ENCODE data around the gene AR. TPM values are rescaled to one million over a fixed set of nuclear protein-coding genes. Genes with fewer than 3 reads are reported as not detected.

AR gene
- 3.6 and 3.7 TPM in 2 replicates for total RNA-seq (2014; rRNA removed; shearing (Covaris generic))

GRCh38 chrX:67543818-67544217 lies at the start of gene AR:
Gene AR (plus strand): TSS chrX:67544021. CDS start chrX:67545147, 1,126 bp downstream.
- peak; percentile 57 for DNase-seq (ENCODE audit: low spot score)

- DNase-seq (ENCODE audit: low spot score): no peak
Observed at GRCh38 chrX:67500617-67501016, 43.2 kb upstream of the AR start.

- DNase-seq (ENCODE audit: low spot score): no peak
Observed at GRCh38 chrX:67503004-67503403, 40.8 kb upstream of the AR start.

DNA sequence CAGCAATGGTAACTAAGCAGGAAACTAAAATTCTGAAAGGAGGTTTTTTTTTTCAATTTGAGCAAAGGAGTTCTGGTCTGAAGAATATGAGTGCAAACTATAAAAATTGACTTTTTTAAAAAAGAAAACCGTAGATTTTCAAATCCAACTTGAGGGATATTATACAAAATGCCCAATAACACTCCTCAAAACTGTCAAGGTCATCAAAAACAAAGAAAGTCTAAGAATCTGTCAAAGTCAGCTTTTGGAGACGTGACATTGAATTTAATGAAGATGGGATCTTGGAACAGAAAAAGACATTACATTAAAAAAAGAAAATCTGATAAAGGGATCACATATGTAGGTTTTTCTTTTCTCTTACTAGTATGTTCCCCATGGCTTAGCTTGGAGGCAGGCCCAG lies 40.4 kb upstream of the AR start:
- DNase-seq (ENCODE audit: low spot score): no peak

- DNase-seq (ENCODE audit: low spot score): no peak
Observed at GRCh38 chrX:67520671-67521070, 23.1 kb upstream of the AR start.

GRCh38 chrX:67523002-67523681 lies 20.7 kb upstream of the AR start:
- DNase-seq (ENCODE audit: low spot score): no peak

GRCh38 chrX:67523932-67524331 lies 19.9 kb upstream of the AR start:
- DNase-seq (ENCODE audit: low spot score): no peak

- no peak for DNase-seq (ENCODE audit: low spot score)
Observed at GRCh38 chrX:67524428-67524827, 19.4 kb upstream of the AR start.

DNA sequence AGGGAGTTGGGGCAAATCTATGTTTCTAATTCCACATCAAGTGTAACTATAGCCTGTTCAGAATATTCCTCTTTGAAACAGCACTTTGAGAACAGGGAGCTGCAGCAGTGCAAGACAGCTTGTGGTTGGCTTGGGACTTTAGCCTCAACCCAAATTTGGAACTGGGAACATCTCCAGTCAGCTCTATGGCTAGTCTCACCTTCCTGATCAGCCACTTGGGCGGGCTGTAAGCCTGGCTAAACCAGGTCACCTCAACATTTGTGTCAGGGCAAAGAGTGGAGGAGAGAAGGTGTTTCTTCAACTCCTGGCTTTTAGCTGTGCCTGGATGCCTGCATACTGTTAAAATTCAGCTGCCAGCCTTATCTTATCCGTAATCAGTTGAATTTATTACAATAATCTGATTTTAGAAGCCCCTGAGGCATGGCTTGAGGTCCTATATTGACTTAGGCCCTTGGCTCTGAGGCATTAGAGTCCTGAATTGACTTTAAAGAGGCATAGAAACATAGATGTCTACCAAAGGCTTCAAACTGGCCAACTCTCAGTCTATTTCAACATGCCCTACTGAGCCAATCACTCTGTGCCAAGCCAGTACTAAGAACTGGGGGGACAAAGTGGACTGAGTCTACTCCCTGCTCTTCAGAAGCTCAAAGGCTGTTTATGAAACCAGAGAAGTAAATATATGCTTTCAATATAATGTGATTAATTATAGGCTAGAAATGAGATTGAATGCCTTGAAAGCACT lies 18.7 kb upstream of the AR start:
- DNase-seq (ENCODE audit: low spot score): no peak

DNA sequence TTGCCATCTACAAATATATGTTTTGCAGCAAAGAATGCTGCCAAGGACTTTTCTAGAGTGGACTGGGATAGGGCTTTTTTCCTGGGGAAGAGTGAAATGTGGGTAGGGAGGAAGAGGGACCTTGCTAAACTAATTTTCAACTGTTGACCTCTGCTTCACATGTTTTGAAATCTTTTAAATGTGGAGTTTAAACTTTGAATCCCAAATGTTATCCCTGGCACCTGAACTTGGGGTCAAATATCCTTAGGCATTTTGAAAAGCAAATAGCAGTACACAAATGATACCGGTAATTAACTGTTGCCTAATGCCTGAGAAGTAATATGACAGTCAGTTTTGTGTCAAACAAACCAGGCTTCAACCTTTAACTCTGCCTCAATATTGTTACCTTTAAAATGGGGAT lies 7.3 kb upstream of the AR start:
- DNase-seq (ENCODE audit: low spot score): no peak

DNA sequence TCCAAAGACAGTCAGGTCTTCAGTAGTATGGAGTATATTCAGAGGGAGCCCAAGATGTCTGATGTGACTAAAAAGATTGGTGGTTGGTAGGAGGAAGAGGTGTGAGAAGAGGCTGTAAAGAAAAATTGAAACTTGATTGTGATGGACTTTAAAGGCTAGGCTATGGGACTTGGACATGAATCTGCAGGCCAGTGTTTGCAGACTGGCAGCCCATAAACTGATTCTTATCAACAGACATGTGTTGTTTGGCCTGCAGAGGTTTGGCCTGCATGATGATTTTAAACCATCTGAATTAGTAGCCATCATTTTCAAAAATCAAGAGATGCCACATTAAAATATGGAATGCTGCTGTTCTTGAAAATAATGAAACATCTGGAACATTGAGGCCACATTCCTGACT lies 5.4 kb upstream of the AR start:
- DNase-seq (ENCODE audit: low spot score): no peak

- DNase-seq (ENCODE audit: low spot score): no peak
Observed at GRCh38 chrX:67544281-67545035, 637 bp downstream of the AR start.

GRCh38 chrX:67545036-67545821 lies 1.4 kb downstream of the AR start:
- peak; percentile 46 for DNase-seq (ENCODE audit: low spot score)

GRCh38 chrX:67545893-67546495 lies 2.2 kb downstream of the AR start:
- no peak for DNase-seq (ENCODE audit: low spot score)

- DNase-seq (ENCODE audit: low spot score): no peak
Observed at GRCh38 chrX:67546496-67547423, 2.9 kb downstream of the AR start.

DNA sequence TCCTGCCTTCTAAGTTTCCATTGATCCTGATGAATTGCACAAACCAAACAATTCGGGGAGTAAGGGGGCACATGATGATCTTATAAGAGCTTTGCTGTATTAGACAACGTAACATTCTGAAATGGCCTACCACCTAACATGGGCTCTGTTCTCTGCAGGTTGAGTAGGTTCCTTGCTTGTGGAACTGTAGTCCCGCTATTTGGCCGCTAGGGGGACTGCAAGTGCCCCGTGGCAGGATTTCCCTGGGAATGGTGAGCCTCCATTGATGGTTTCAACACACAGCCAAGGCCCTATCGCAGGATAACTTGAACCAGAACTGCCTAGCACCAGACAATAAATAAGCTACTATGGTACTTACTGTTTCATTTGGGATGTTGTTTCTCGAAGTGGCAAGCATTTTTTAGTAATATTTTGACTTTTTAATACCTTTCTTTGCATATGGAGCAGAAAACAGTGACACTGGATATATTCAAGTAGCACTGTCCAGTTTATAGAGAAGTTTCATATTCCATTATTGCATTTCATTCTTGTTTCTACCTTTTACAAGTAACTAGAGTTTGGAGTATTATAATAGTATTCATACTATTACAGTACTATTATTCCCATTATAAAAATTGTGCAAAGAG lies 11.9 kb downstream of the AR start:
- peak; percentile 40 for DNase-seq (ENCODE audit: low spot score)

- no peak for DNase-seq (ENCODE audit: low spot score)
Observed at GRCh38 chrX:67558267-67558666, 14.4 kb downstream of the AR start.

GRCh38 chrX:67563469-67564448 lies 19.9 kb downstream of the AR start:
- DNase-seq (ENCODE audit: low spot score): no peak

DNA sequence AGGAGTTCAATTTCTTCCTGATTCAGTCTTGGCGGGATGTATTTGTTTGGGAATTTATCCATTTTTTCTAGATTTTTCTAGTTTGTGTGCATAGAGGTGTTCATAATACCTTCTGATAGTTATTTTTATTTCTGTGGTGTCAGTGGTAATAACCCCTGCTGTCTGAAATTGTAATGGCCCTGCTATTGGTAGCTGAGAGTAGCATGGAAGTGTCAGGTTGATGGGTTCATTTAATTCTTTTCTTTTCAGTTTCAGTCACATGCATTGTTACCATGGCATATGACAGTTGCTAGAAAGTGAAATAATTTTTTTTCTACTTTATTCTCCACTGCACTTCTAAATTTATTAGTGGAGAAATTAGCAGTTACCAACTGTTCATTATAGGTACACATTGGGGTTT lies 20.7 kb downstream of the AR start:
- no peak for DNase-seq (ENCODE audit: low spot score)
